GM12878 (cell line): Measurements from ENCODE around the gene ARL17B. TPM values are rescaled to one million over a fixed set of nuclear protein-coding genes. Genes with fewer than 3 reads are reported as not detected.
"Not testable (repeated sequence)": the region's sequence is repeated elsewhere in the genome, so short reads cannot be mapped to it uniquely, and the experiment has no call there.

ENCODE experiments used
- ATAC-seq: fragments of 200-7000 bp; cut with Tn5 transposase; 3 replicates; pipeline ENCODE4 v1.9.1; 2020; ENCODE audit warnings: mild to moderate bottlenecking, moderate library complexity
- BruUV-seq: library from RNA; stranded (reverse); fragments of 400-500 nt; replicated peaks from 2 replicates; lab custom pipeline; 2021; lab: Mats Ljungman, UMichigan
- CTCF ChIA-PET: fragments of 300-600 bp; sonication (Branson Sonifier 250); formaldehyde crosslinking; extraction: SDS; loops from one replicate; lab custom pipeline; 2021; ENCODE audit warnings: inconsistent platforms; lab: Yijun Ruan, JAX
- POLR2A ChIA-PET: fragments of 350-600 bp; formaldehyde crosslinking; extraction: SDS; loops from one replicate; lab custom pipeline; 2021; ENCODE audit warnings: inconsistent platforms; lab: Charles Lee
- RAD21 ChIA-PET: fragments of 300-600 bp; sonication (Branson Sonifier 250); formaldehyde crosslinking; loops from one replicate; lab custom pipeline; 2023; ENCODE audit warnings: antibody characterized with exemption; ENCODE audit not compliant: unreplicated experiment; lab: Charles Lee
- SMC1A ChIA-PET: fragments of 300-600 bp; sonication (Branson Sonifier 250); formaldehyde crosslinking; loops from one replicate; lab custom pipeline; 2023; ENCODE audit not compliant: unreplicated experiment, uncharacterized antibody; lab: Charles Lee
- DNase-seq: peaks from one replicate; pipeline ENCODE4 v3.0.0-alpha.2; 2011; ENCODE audit warnings: low read depth, low spot score
- FAIRE-seq: peaks from 3 replicates; lab custom pipeline; 2011; peaks lifted over from hg19 to GRCh38; lab: Jason Lieb, UNC
- H2AFZ ChIP-seq: 2 replicates; pipeline ENCODE4 v1.6.0; 2011; ENCODE audit warnings: low read depth, low read length, control low read depth; ENCODE audit not compliant: control insufficient read depth
- H3K27ac ChIP-seq: 2 replicates; pipeline ENCODE4 v1.5.1; 2011; ENCODE audit warnings: control low read depth; ENCODE audit not compliant: control insufficient read depth, insufficient read depth
- H3K27me3 ChIP-seq, 2 experiments: replicated peaks in 1 of 2; 2 replicates each; pipeline versions ENCODE4 v1.6.0 to v1.6.1; 2011; ENCODE audit warnings: low read length in 1 of 2; ENCODE audit not compliant: control insufficient read depth in 2 of 2, insufficient read depth in 2 of 2
- H3K36me3 ChIP-seq, 2 experiments: 2 replicates each; pipeline ENCODE4 v1.5.1; 2011; ENCODE audit warnings: low read length in 1 of 2; ENCODE audit not compliant: control insufficient read depth in 2 of 2, insufficient read depth in 2 of 2
- H3K4me1 ChIP-seq: 2 replicates; pipeline ENCODE4 v1.6.1; 2011; ENCODE audit warnings: mild to moderate bottlenecking, low read length, moderate library complexity, mixed read lengths; ENCODE audit not compliant: control insufficient read depth, insufficient read depth
- H3K4me2 ChIP-seq: 2 replicates; pipeline ENCODE4 v1.6.0; 2011; ENCODE audit warnings: control low read depth; ENCODE audit not compliant: control insufficient read depth, insufficient read depth
- H3K4me3 ChIP-seq: fragments of 200-600 bp; sonication (generic); 2 replicates; pipeline ENCODE4 v1.5.1; 2016
- H3K79me2 ChIP-seq: 2 replicates; pipeline ENCODE4 v1.6.0; 2011; ENCODE audit warnings: low read length; ENCODE audit not compliant: control insufficient read depth, insufficient read depth
- H3K9ac ChIP-seq: 2 replicates; pipeline ENCODE4 v1.8.0; 2011; ENCODE audit warnings: low read length, control low read depth, mixed read lengths; ENCODE audit not compliant: control insufficient read depth, insufficient read depth
- H3K9me3 ChIP-seq: replicated peaks from 3 replicates; pipeline ENCODE4 v1.5.1; 2011; ENCODE audit warnings: mild to moderate bottlenecking, low read length; ENCODE audit not compliant: control insufficient read depth, insufficient read depth
- H4K20me1 ChIP-seq: 2 replicates; pipeline ENCODE4 v1.6.0; 2011; ENCODE audit not compliant: control insufficient read depth, insufficient read depth
- SIN3A ChIP-seq: IDR thresholded peaks from 2 replicates; pipeline ENCODE4 v1.6.1; 2012; ENCODE audit warnings: low read depth, low read length, improper control_type of control experiment
- ZNF207 ChIP-seq: fragments of 450-650 bp; IDR thresholded peaks from 2 replicates; pipeline ENCODE4 v1.6.1; 2014; ENCODE audit warnings: antibody characterized with exemption, mild to moderate bottlenecking, borderline replicate concordance
- WGBS: methylation state at CpG from one replicate; pipeline ENCODE4 v1.1.6; 2016; ENCODE audit warnings: low lambda C conversion rate; ENCODE audit not compliant: insufficient replicate concordance, insufficient coverage; ENCODE audit errors: missing lambda C conversion rate; 5-methylcytosine and 5-hydroxymethylcytosine counted together
- in situ Hi-C: fragments of 300-500 bp; cut with MboI; formaldehyde crosslinking; loops from 9 replicates; pipeline ENCODE4 v1.14.3; 2018; ENCODE audit warnings: mixed read lengths
- intact Hi-C: fragments of 100-400 bp; cut with micrococcal nuclease; formaldehyde crosslinking; loops from one replicate; pipeline ENCODE4 v1.14.2; 2022; ENCODE audit not compliant: unreplicated experiment
- polyA plus RNA-seq, 11 experiments: library from polyadenylated mRNA; depleted of rRNA in 4 of 11; unstranded in 6 of 11; stranded (reverse) in 5 of 11; fragments of >200 nt; fragmentation: Nextera tagmentation in 4 of 11; fragmentation: Illumina TruSeq in 1 of 11; extraction: Ambion mirVana in 4 of 11; extraction: Trizol in 1 of 11; gene quantifications; 1 replicate in 1 of 11; 2 replicates in 10 of 11; pipeline versions ENCODE4 v1.2.1 to v1.2.3, GENCODE V29; 2011 to 2016; ENCODE audit warnings: inconsistent platforms in 2 of 11, missing spikeins in 2 of 11, low read depth in 1 of 11
- total RNA-seq, 4 experiments: library from RNA; depleted of rRNA in 3 of 4; stranded (reverse); fragments of >200 nt in 3 of 4; fragmentation: Illumina TruSeq in 1 of 4; extraction: Trizol in 1 of 4; gene quantifications; 2 replicates each; pipeline versions ENCODE4 v1.2.1 to v1.2.3, GENCODE V29; 2013 to 2021
- TF ChIP-seq, protein P1 (sequence below): fragments of 450-650 bp; IDR thresholded peaks from 2 replicates; pipeline ENCODE4 v1.6.1; 2016; ENCODE audit warnings: mild to moderate bottlenecking, moderate library complexity, borderline replicate concordance
- TF ChIP-seq, protein P2 (sequence below): fragments of 450-650 bp; IDR thresholded peaks from 2 replicates; pipeline ENCODE4 v1.6.1; 2016; ENCODE audit warnings: mild to moderate bottlenecking
- TF ChIP-seq, protein P3 (sequence below): fragments of 450-650 bp; IDR thresholded peaks from 2 replicates; pipeline ENCODE4 v1.6.1; 2017; ENCODE audit warnings: low read depth, mild to moderate bottlenecking, moderate library complexity

The ARL17B gene
- total and polyA plus RNA-seq, 10 of the 15 experiments (the other 5 are each of a cell fraction or from before 2014, with no cell fraction given) = 6.0 to 25.1 (median 14.2) TPM

DNA sequence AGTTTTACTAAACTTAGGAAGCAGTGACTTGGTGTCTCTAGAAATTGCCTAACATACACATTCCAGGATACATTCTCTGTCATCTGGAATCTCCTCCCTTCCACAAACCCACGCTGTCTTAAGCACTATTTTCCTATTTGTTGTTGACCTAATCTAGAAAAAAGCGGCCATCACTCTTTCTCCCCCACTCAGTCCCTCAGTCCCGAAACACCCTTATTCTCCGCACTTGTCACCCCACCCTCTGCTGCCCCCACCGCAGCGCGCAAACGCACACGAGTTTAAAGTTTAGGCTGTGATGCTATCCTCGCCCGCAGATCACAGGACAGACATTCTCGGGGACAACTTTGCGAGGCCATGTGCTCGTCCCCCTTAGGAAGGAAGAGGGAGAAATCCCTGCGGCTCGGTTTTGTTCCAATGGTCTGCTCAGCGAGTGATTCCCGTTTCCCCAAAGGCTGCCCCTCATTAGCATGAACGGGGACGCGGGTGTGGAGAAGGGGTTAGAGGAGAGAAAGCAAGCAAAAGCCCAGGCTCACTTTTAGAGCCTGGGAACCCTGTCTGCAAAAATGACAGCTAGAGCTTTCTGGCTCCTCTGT is 95.4 kb downstream of the ARL17B start:
- Histone ChIP-seq H3K27ac (peak overlapping the region; percentile 20; the same call in 1 of the 2 replicates), H3K4me2 (peak overlapping the region; percentile 91), H3K9ac (peak overlapping the region; percentile 73), H3K4me1 (peaks cover 13% of the 10 kb centered on the region), H3K4me3 (peak overlapping the region; percentile 62), H2AFZ (peak overlapping the region; percentile 93)
- FAIRE-seq, DNase-seq, H3K36me3 ChIP-seq, H4K20me1 ChIP-seq, H3K79me2 ChIP-seq, H3K9me3 ChIP-seq, intact Hi-C loops, H3K27me3 ChIP-seq, BruUV-seq, POLR2A ChIA-PET: not testable (repeated sequence)
- ChIA-PET CTCF (interaction anchor here (1.0 to 7.5 kb wide), 4 partner anchors 10 to 80 kb away, joined by 3 to 64 read pairs (median 5); partner anchors contain the start of gene KANSL1), RAD21 (interaction anchor here (0.9 to 1.5 kb wide), 3 partner anchors 53 to 79 kb away, joined by 3 to 5 read pairs (median 3); no protein-coding TSS in a partner anchor), SMC1A (interaction anchor here (0.6 to 2.0 kb wide), 4 partner anchors 20 to 1235 kb away, joined by 3 to 7 read pairs (median 4); no protein-coding TSS in a partner anchor)
- peak; percentile 5 for ATAC-seq
- TF ChIP-seq, protein P1, sequence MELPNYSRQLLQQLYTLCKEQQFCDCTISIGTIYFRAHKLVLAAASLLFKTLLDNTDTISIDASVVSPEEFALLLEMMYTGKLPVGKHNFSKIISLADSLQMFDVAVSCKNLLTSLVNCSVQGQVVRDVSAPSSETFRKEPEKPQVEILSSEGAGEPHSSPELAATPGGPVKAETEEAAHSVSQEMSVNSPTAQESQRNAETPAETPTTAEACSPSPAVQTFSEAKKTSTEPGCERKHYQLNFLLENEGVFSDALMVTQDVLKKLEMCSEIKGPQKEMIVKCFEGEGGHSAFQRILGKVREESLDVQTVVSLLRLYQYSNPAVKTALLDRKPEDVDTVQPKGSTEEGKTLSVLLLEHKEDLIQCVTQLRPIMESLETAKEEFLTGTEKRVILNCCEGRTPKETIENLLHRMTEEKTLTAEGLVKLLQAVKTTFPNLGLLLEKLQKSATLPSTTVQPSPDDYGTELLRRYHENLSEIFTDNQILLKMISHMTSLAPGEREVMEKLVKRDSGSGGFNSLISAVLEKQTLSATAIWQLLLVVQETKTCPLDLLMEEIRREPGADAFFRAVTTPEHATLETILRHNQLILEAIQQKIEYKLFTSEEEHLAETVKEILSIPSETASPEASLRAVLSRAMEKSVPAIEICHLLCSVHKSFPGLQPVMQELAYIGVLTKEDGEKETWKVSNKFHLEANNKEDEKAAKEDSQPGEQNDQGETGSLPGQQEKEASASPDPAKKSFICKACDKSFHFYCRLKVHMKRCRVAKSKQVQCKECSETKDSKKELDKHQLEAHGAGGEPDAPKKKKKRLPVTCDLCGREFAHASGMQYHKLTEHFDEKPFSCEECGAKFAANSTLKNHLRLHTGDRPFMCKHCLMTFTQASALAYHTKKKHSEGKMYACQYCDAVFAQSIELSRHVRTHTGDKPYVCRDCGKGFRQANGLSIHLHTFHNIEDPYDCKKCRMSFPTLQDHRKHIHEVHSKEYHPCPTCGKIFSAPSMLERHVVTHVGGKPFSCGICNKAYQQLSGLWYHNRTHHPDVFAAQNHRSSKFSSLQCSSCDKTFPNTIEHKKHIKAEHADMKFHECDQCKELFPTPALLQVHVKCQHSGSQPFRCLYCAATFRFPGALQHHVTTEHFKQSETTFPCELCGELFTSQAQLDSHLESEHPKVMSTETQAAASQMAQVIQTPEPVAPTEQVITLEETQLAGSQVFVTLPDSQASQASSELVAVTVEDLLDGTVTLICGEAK = peak; percentile 52; the same call in 1 of the 2 replicates
- TF ChIP-seq, protein P2, sequence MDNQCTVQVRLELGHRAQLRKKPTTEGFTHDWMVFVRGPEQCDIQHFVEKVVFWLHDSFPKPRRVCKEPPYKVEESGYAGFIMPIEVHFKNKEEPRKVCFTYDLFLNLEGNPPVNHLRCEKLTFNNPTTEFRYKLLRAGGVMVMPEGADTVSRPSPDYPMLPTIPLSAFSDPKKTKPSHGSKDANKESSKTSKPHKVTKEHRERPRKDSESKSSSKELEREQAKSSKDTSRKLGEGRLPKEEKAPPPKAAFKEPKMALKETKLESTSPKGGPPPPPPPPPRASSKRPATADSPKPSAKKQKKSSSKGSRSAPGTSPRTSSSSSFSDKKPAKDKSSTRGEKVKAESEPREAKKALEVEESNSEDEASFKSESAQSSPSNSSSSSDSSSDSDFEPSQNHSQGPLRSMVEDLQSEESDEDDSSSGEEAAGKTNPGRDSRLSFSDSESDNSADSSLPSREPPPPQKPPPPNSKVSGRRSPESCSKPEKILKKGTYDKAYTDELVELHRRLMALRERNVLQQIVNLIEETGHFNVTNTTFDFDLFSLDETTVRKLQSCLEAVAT = 0 out of 2 replicates have a peak, but pooled peaks have one; percentile 36
- TF ChIP-seq, protein P3, sequence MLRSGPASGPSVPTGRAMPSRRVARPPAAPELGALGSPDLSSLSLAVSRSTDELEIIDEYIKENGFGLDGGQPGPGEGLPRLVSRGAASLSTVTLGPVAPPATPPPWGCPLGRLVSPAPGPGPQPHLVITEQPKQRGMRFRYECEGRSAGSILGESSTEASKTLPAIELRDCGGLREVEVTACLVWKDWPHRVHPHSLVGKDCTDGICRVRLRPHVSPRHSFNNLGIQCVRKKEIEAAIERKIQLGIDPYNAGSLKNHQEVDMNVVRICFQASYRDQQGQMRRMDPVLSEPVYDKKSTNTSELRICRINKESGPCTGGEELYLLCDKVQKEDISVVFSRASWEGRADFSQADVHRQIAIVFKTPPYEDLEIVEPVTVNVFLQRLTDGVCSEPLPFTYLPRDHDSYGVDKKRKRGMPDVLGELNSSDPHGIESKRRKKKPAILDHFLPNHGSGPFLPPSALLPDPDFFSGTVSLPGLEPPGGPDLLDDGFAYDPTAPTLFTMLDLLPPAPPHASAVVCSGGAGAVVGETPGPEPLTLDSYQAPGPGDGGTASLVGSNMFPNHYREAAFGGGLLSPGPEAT = 0 out of 2 replicates have a peak, but pooled peaks have one; percentile 10
- 0 out of 2 replicates have a peak, but pooled peaks have one; percentile 39 for TF ChIP-seq ZNF207
- TF ChIP-seq SIN3A = 0 out of 2 replicates have a peak, but pooled peaks have one; percentile 9
- 20% methylated on average over 21 of the region's 21 CpGs for WGBS
- in situ Hi-C loops = loop anchor here (5.0 to 25.0 kb wide), 2 partner anchors 264 to 679 kb away; no protein-coding TSS in a partner anchor
